HEK293T (cell line): ENCODE results near the gene USPL1.
"Not testable (repeated sequence)": the region's sequence is repeated elsewhere in the genome, so short reads cannot be mapped to it uniquely, and the experiment has no call there.

ENCODE experiments used
- CTCF ChIA-PET: fragments of 350-600 bp; formaldehyde crosslinking; extraction: SDS; loops from one replicate; lab custom pipeline; 2021; ENCODE audit warnings: antibody characterized with exemption, inconsistent platforms; lab: Yijun Ruan, JAX
- POLR2A ChIA-PET: fragments of 350-600 bp; formaldehyde crosslinking; extraction: SDS; loops from one replicate; lab custom pipeline; 2020; ENCODE audit warnings: antibody characterized with exemption, inconsistent platforms; lab: Yijun Ruan, JAX
- DNase-seq: peaks from one replicate; pipeline ENCODE4 v3.0.0; 2012; ENCODE audit warnings: mixed read lengths; ENCODE audit errors: extremely low spot score
- ARNT ChIP-seq: fragments of 450-650 bp; IDR thresholded peaks from 2 replicates; pipeline ENCODE4 v1.6.1; 2017; ENCODE audit warnings: mild to moderate bottlenecking
- BHLHE40 ChIP-seq: fragments of 450-650 bp; IDR thresholded peaks from 2 replicates; pipeline ENCODE4 v1.6.1; 2016; ENCODE audit warnings: mild to moderate bottlenecking, moderate library complexity, borderline replicate concordance
- CTBP1 ChIP-seq: fragments of 450-650 bp; IDR thresholded peaks from 2 replicates; pipeline ENCODE4 v1.6.1; 2016; ENCODE audit warnings: borderline replicate concordance
- ELF4 ChIP-seq: fragments of 450-650 bp; IDR thresholded peaks from 2 replicates; pipeline ENCODE4 v1.6.1; 2017; ENCODE audit warnings: antibody characterized with exemption
- FOXA1 ChIP-seq: fragments of 450-650 bp; IDR thresholded peaks from 2 replicates; pipeline ENCODE4 v1.6.1; 2016; ENCODE audit warnings: mild to moderate bottlenecking
- FOXK2 ChIP-seq: fragments of 450-650 bp; IDR thresholded peaks from 2 replicates; pipeline ENCODE4 v1.6.1; 2016; ENCODE audit warnings: mild to moderate bottlenecking
- FOXM1 ChIP-seq: fragments of 450-650 bp; IDR thresholded peaks from 2 replicates; pipeline ENCODE4 v1.6.1; 2017; ENCODE audit warnings: mild to moderate bottlenecking, borderline replicate concordance
- HDGF ChIP-seq: fragments of 450-650 bp; IDR thresholded peaks from 2 replicates; pipeline ENCODE4 v1.6.1; 2017; ENCODE audit warnings: antibody characterized with exemption, borderline replicate concordance
- L3MBTL2 ChIP-seq: fragments of 450-650 bp; conservative IDR thresholded peaks from 2 replicates; pipeline ENCODE4 v1.6.1; 2016; ENCODE audit warnings: mild to moderate bottlenecking
- LEF1 ChIP-seq: fragments of 450-650 bp; IDR thresholded peaks from 2 replicates; pipeline ENCODE4 v1.6.1; 2017; ENCODE audit warnings: mild to moderate bottlenecking, borderline replicate concordance
- NFRKB ChIP-seq: fragments of 450-650 bp; IDR thresholded peaks from 2 replicates; pipeline ENCODE4 v1.6.1; 2016; ENCODE audit warnings: mild to moderate bottlenecking, moderate library complexity
- PKNOX1 ChIP-seq: fragments of 450-650 bp; IDR thresholded peaks from 2 replicates; pipeline ENCODE4 v1.6.1; 2016
- SP1 ChIP-seq: fragments of 450-650 bp; IDR thresholded peaks from 2 replicates; pipeline ENCODE4 v1.6.1; 2017
- SUZ12 ChIP-seq: fragments of 450-650 bp; IDR thresholded peaks from 2 replicates; pipeline ENCODE4 v1.6.1; 2016; ENCODE audit warnings: mild to moderate bottlenecking
- TARDBP ChIP-seq: fragments of 450-650 bp; IDR thresholded peaks from 2 replicates; pipeline ENCODE4 v1.6.1; 2016
- ZNF384 ChIP-seq: fragments of 450-650 bp; IDR thresholded peaks from 2 replicates; pipeline ENCODE4 v1.6.1; 2016

The USPL1 gene

GRCh38 chr13:30587739-30588138, 30.0 kb upstream of the USPL1 start:
- TF ChIP-seq FOXA1 = no peak
- ChIA-PET POLR2A (no interaction called here), CTCF (no interaction called here)
- no peak for DNase-seq

GRCh38 chr13:30593001-30593400, 24.7 kb upstream of the USPL1 start:
- no peak for DNase-seq
- POLR2A ChIA-PET = no interaction called here
- TF ChIP-seq FOXK2 (no peak), HDGF (no peak), FOXM1 (no peak), L3MBTL2 (no peak), PKNOX1 (no peak)
- CTCF ChIA-PET = no interaction called here

- TF ChIP-seq ELF4 (no peak), ARNT (no peak), CTBP1 (no peak)
- ChIA-PET CTCF (no interaction called here), POLR2A (no interaction called here)
- DNase-seq = no peak
These were observed 17.2 kb upstream of the USPL1 start for GRCh38 chr13:30600496-30600895.

DNA sequence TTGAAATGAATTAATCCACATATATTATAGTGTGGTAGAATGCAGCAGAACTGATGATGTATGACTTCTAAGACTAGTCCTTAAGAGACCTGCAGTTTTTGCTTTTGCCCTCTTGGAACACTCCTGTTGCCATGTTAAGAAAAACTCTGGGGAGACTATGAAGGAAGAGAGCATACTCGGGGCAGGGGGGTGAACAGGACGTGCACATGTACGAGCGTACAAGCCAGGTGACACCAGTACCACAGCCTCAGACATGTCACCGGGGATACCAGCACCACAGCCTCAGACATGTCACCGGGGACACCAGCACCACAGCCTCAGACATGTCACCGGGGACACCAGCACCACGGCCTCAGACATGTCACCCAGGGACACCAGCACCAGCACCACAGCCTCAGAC, 15.9 kb upstream of the USPL1 start:
- TF ChIP-seq ARNT (no peak), FOXK2 (no peak), PKNOX1 (no peak), LEF1 (no peak), SUZ12 (no peak), FOXM1 (no peak), BHLHE40 (no peak), SP1 (no peak), TARDBP (no peak), NFRKB (no peak), L3MBTL2 (no peak), ZNF384 (no peak), ELF4 (no peak), FOXA1 (no peak), CTBP1 (no peak), HDGF (no peak)
- ChIA-PET POLR2A (no interaction called here), CTCF (no interaction called here)
- DNase-seq = no peak

DNA sequence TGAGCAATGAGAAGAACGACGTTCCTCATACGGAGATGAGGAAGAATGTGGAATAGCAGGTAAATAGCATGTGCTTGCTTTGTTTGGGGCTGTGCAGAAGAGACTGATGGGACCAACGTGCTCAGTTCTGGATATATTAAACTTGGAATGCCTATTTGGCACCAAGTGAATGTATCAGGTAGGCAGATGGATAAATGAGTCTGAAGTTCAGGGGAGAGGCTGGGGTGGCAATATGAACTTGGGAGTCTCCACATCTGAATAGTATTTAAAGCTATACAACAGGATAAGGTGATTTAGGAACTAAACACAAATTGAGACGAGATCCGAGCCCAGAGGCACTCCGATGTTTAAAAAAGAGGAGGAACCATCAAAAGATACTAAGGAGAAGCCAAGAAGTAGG, 12.7 kb upstream of the USPL1 start:
- POLR2A ChIA-PET = no interaction called here
- CTCF ChIA-PET = no interaction called here
- TF ChIP-seq SUZ12 = no peak
- TF ChIP-seq FOXM1 = no peak
- TF ChIP-seq ELF4 = no peak
- TF ChIP-seq ZNF384 = no peak
- no peak for TF ChIP-seq NFRKB
- no peak for TF ChIP-seq SP1
- TF ChIP-seq CTBP1 = no peak
- no peak for TF ChIP-seq PKNOX1
- no peak for TF ChIP-seq FOXA1
- TF ChIP-seq FOXK2 = no peak
- TF ChIP-seq ARNT = no peak
- no peak for TF ChIP-seq BHLHE40
- no peak for TF ChIP-seq HDGF
- DNase-seq = no peak

GRCh38 chr13:30607186-30607585, 10.5 kb upstream of the USPL1 start:
- POLR2A ChIA-PET, DNase-seq, CTCF ChIA-PET: not testable (repeated sequence)

GRCh38 chr13:30607908-30608307, 9.8 kb upstream of the USPL1 start:
- DNase-seq = no peak
- no peak for TF ChIP-seq ARNT
- TF ChIP-seq L3MBTL2 = no peak
- TF ChIP-seq ELF4 = no peak
- no peak for TF ChIP-seq FOXA1
- TF ChIP-seq SUZ12 = no peak
- TF ChIP-seq SP1 = no peak
- TF ChIP-seq ZNF384 = no peak
- no peak for TF ChIP-seq CTBP1
- no peak for TF ChIP-seq PKNOX1
- no peak for TF ChIP-seq HDGF
- TF ChIP-seq LEF1 = no peak
- no peak for TF ChIP-seq TARDBP
- no peak for TF ChIP-seq FOXM1
- no peak for TF ChIP-seq BHLHE40
- no peak for TF ChIP-seq NFRKB
- TF ChIP-seq FOXK2 = no peak
- ChIA-PET POLR2A (interaction anchor here (1.3 kb wide), 1 partner anchor 10 kb away, joined by 3 read pairs; no protein-coding TSS in a partner anchor), CTCF (no interaction called here)

GRCh38 chr13:30608364-30608763, 9.4 kb upstream of the USPL1 start:
- POLR2A ChIA-PET = interaction anchor here (1.3 kb wide), 1 partner anchor 10 kb away, joined by 3 read pairs; no protein-coding TSS in a partner anchor
- TF ChIP-seq ZNF384 = no peak
- no peak for TF ChIP-seq FOXM1
- TF ChIP-seq FOXA1 = no peak
- no peak for TF ChIP-seq LEF1
- TF ChIP-seq HDGF = no peak
- no peak for TF ChIP-seq BHLHE40
- no peak for TF ChIP-seq SUZ12
- no peak for TF ChIP-seq L3MBTL2
- TF ChIP-seq SP1 = no peak
- TF ChIP-seq NFRKB = no peak
- TF ChIP-seq TARDBP = no peak
- no peak for TF ChIP-seq ELF4
- no peak for TF ChIP-seq CTBP1
- TF ChIP-seq PKNOX1 = no peak
- TF ChIP-seq FOXK2 = no peak
- no peak for TF ChIP-seq ARNT
- CTCF ChIA-PET = no interaction called here
- DNase-seq = no peak
